T-helper 1 cell treated with Interleukin-12 subunit alpha and Interleukin-12 subunit beta and Interleukin-4 antibody, amounts not matched to agents 30 μg/mL and 1 μg/mL, for 36 hours (primary cell): Measurements from ENCODE around the gene MRPL45.

ENCODE experiments used
- H3K27ac Mint-ChIP-seq: one replicate; pipeline ENCODE4 v1.8.0; 2021; ENCODE audit warnings: mild to moderate bottlenecking, mixed read lengths
- H3K27me3 Mint-ChIP-seq: one replicate; pipeline ENCODE4 v1.8.0; 2021; ENCODE audit warnings: low read depth, mixed read lengths
- H3K36me3 Mint-ChIP-seq: one replicate; pipeline ENCODE4 v1.8.0; 2021; ENCODE audit warnings: low read depth, mixed read lengths
- H3K4me1 Mint-ChIP-seq: one replicate; pipeline ENCODE4 v1.8.0; 2021; ENCODE audit warnings: low read depth, mixed read lengths
- H3K4me3 Mint-ChIP-seq: one replicate; pipeline ENCODE4 v1.8.0; 2021; ENCODE audit warnings: mild to moderate bottlenecking, moderate library complexity, mixed read lengths
- H3K9me3 Mint-ChIP-seq: one replicate; pipeline ENCODE4 v1.8.0; 2021; ENCODE audit warnings: mixed read lengths

The MRPL45 gene

GRCh38 chr17:38317081-38317480 is 20.1 kb downstream of the MRPL45 start:
- Mint-ChIP-seq H3K9me3 (no peaks in the 10 kb centered on the region), H3K27ac (no peak overlapping the region), H3K27me3 (no peaks in the 10 kb centered on the region), H3K36me3 (peaks cover 26% of the 10 kb centered on the region), H3K4me3 (no peak overlapping the region), H3K4me1 (peaks cover 5% of the 10 kb centered on the region)

- Mint-ChIP-seq H3K27ac (no peak overlapping the region), H3K9me3 (no peaks in the 10 kb centered on the region), H3K4me3 (no peak overlapping the region)
Measured at GRCh38 chr17:38320482-38320881, 23.5 kb downstream of the MRPL45 start.

GRCh38 chr17:38322156-38322779 is 25.3 kb downstream of the MRPL45 start:
- Mint-ChIP-seq H3K27ac (no peak overlapping the region), H3K27me3 (no peaks in the 10 kb centered on the region), H3K4me3 (no peak overlapping the region), H3K4me1 (peaks cover 4% of the 10 kb centered on the region), H3K9me3 (no peaks in the 10 kb centered on the region), H3K36me3 (peaks cover 20% of the 10 kb centered on the region)

More at GRCh38 chr17:38320482-38320881, 23.5 kb downstream of the MRPL45 start:
- Mint-ChIP-seq H3K4me1 (peaks cover 1% of the 10 kb centered on the region), H3K27me3 (no peaks in the 10 kb centered on the region), H3K36me3 (peaks cover 25% of the 10 kb centered on the region)

GRCh38 chr17:38322897-38323296 is 25.9 kb downstream of the MRPL45 start:
- peaks cover 18% of the 10 kb centered on the region for H3K36me3 Mint-ChIP-seq
- no peaks in the 10 kb centered on the region for H3K9me3 Mint-ChIP-seq

GRCh38 chr17:38324141-38324697 is 27.3 kb downstream of the MRPL45 start:
- Mint-ChIP-seq H3K36me3 (peaks cover 15% of the 10 kb centered on the region), H3K4me1 (peaks cover 6% of the 10 kb centered on the region), H3K27me3 (no peaks in the 10 kb centered on the region), H3K9me3 (no peaks in the 10 kb centered on the region), H3K27ac (no peak overlapping the region), H3K4me3 (no peak overlapping the region)

More at GRCh38 chr17:38322897-38323296, 25.9 kb downstream of the MRPL45 start:
- H3K4me3 Mint-ChIP-seq: no peak overlapping the region
- H3K4me1 Mint-ChIP-seq: peaks cover 4% of the 10 kb centered on the region
- no peaks in the 10 kb centered on the region for H3K27me3 Mint-ChIP-seq
- no peak overlapping the region for H3K27ac Mint-ChIP-seq

- Mint-ChIP-seq H3K36me3 (peaks cover 15% of the 10 kb centered on the region), H3K9me3 (no peaks in the 10 kb centered on the region), H3K4me1 (peaks cover 6% of the 10 kb centered on the region), H3K27me3 (no peaks in the 10 kb centered on the region), H3K4me3 (no peak overlapping the region), H3K27ac (no peak overlapping the region)
Measured at GRCh38 chr17:38324772-38325171, 27.8 kb downstream of the MRPL45 start.

- H3K27me3 Mint-ChIP-seq: no peaks in the 10 kb centered on the region
- H3K27ac Mint-ChIP-seq: no peak overlapping the region
- H3K4me3 Mint-ChIP-seq: no peak overlapping the region
- no peaks in the 10 kb centered on the region for H3K9me3 Mint-ChIP-seq
- peaks cover 13% of the 10 kb centered on the region for H3K36me3 Mint-ChIP-seq
- H3K4me1 Mint-ChIP-seq: peaks cover 5% of the 10 kb centered on the region
Measured at GRCh38 chr17:38325221-38325851, 28.4 kb downstream of the MRPL45 start.

GRCh38 chr17:38326996-38327792 is 30.2 kb downstream of the MRPL45 start:
- Mint-ChIP-seq H3K9me3 (no peaks in the 10 kb centered on the region), H3K4me3 (no peak overlapping the region), H3K27ac (peak overlapping the region; percentile 39), H3K27me3 (no peaks in the 10 kb centered on the region), H3K36me3 (peaks cover 6% of the 10 kb centered on the region), H3K4me1 (peaks cover 5% of the 10 kb centered on the region)

GRCh38 chr17:38327936-38328335 is 31.0 kb downstream of the MRPL45 start:
- peaks cover 5% of the 10 kb centered on the region for H3K4me1 Mint-ChIP-seq
- no peak overlapping the region for H3K27ac Mint-ChIP-seq
- H3K4me3 Mint-ChIP-seq: no peak overlapping the region
- peaks cover 2% of the 10 kb centered on the region for H3K36me3 Mint-ChIP-seq
- no peaks in the 10 kb centered on the region for H3K9me3 Mint-ChIP-seq
- no peaks in the 10 kb centered on the region for H3K27me3 Mint-ChIP-seq

GRCh38 chr17:38328620-38329019 is 31.7 kb downstream of the MRPL45 start:
- H3K4me1 Mint-ChIP-seq: peaks cover 5% of the 10 kb centered on the region
- no peak overlapping the region for H3K4me3 Mint-ChIP-seq
- peaks cover 2% of the 10 kb centered on the region for H3K36me3 Mint-ChIP-seq
- H3K27me3 Mint-ChIP-seq: no peaks in the 10 kb centered on the region
- no peak overlapping the region for H3K27ac Mint-ChIP-seq
- no peaks in the 10 kb centered on the region for H3K9me3 Mint-ChIP-seq

GRCh38 chr17:38329284-38329683 is 32.3 kb downstream of the MRPL45 start:
- Mint-ChIP-seq H3K36me3 (peaks cover 2% of the 10 kb centered on the region), H3K9me3 (no peaks in the 10 kb centered on the region), H3K27ac (no peak overlapping the region), H3K4me1 (peaks cover 5% of the 10 kb centered on the region), H3K27me3 (no peaks in the 10 kb centered on the region), H3K4me3 (no peak overlapping the region)

GRCh38 chr17:38329808-38330730 is 33.1 kb downstream of the MRPL45 start:
- H3K9me3 Mint-ChIP-seq: no peaks in the 10 kb centered on the region
- H3K27ac Mint-ChIP-seq: no peak overlapping the region
- H3K4me3 Mint-ChIP-seq: no peak overlapping the region
- no peaks in the 10 kb centered on the region for H3K27me3 Mint-ChIP-seq
- H3K36me3 Mint-ChIP-seq: peaks cover under 1% of the 10 kb centered on the region
- H3K4me1 Mint-ChIP-seq: peaks cover 5% of the 10 kb centered on the region

- Mint-ChIP-seq H3K27me3 (no peaks in the 10 kb centered on the region), H3K4me1 (peaks cover 5% of the 10 kb centered on the region), H3K9me3 (no peaks in the 10 kb centered on the region), H3K36me3 (no peaks in the 10 kb centered on the region), H3K4me3 (no peak overlapping the region), H3K27ac (no peak overlapping the region)
Measured at GRCh38 chr17:38330941-38331411, 34.0 kb downstream of the MRPL45 start.

GRCh38 chr17:38332735-38333134 is 35.8 kb downstream of the MRPL45 start:
- no peak overlapping the region for H3K27ac Mint-ChIP-seq
- no peaks in the 10 kb centered on the region for H3K9me3 Mint-ChIP-seq
- H3K4me3 Mint-ChIP-seq: no peak overlapping the region
- peaks cover 2% of the 10 kb centered on the region for H3K4me1 Mint-ChIP-seq
- H3K36me3 Mint-ChIP-seq: no peaks in the 10 kb centered on the region
- no peaks in the 10 kb centered on the region for H3K27me3 Mint-ChIP-seq
